NCI-H82 (cell line): ENCODE measurements around the gene SNRNP70.

Source experiments
- DNase-seq: peaks from one replicate; lab custom pipeline; 2025; lab: John Stamatoyannopoulos, UW

SNRNP70 gene

GRCh38 chr19:49148784-49149651 is 63.8 kb downstream of the SNRNP70 start:
- peak; percentile 100 for DNase-seq

- DNase-seq, result peak; percentile 93
Measured at GRCh38 chr19:49149652-49150105, 64.4 kb downstream of the SNRNP70 start.

- peak; percentile 96 for DNase-seq
Measured at GRCh38 chr19:49150106-49150943, 65.1 kb downstream of the SNRNP70 start.

GRCh38 chr19:49150944-49151243 is 65.6 kb downstream of the SNRNP70 start:
- no peak for DNase-seq

GRCh38 chr19:49151267-49152118 is 66.2 kb downstream of the SNRNP70 start:
- DNase-seq, result peak; percentile 94

GRCh38 chr19:49152119-49152550 is 66.9 kb downstream of the SNRNP70 start:
- no peak for DNase-seq

- DNase-seq, result no peak
Measured at GRCh38 chr19:49153167-49153809, 68.0 kb downstream of the SNRNP70 start.

- DNase-seq, result no peak
Measured at GRCh38 chr19:49154279-49154678, 69.0 kb downstream of the SNRNP70 start.

GRCh38 chr19:49155005-49155819 is 70.0 kb downstream of the SNRNP70 start, which contains the start of gene HRC:
Gene HRC (minus strand): TSS chr19:49155396. CDS start chr19:49155237, 159 bp downstream.
- DNase-seq, result no peak

GRCh38 chr19:49155820-49156346 is 70.6 kb downstream of the SNRNP70 start:
- DNase-seq, result peak; percentile 44

- DNase-seq, result peak; percentile 93
Measured at GRCh38 chr19:49157445-49158224, 72.4 kb downstream of the SNRNP70 start, which contains the start of gene TRPM4. Gene TRPM4 (plus strand): TSS chr19:49157792. CDS start chr19:49157867, 75 bp downstream.
